GM23338 (cell line): ENCODE data around the gene MICAL3. TPM values are rescaled to one million over a fixed set of nuclear protein-coding genes. Genes with fewer than 3 reads are reported as not detected.

Experiments
- ATAC-seq: fragments of 200-7000 bp; cut with Tn5 transposase; 3 replicates; pipeline ENCODE4 v1.9.1; 2020
- DNase-seq: peaks from one replicate; pipeline ENCODE4 v3.0.0-alpha.2; 2015; ENCODE audit warnings: low spot score
- H2AFZ ChIP-seq: fragments of 200-600 bp; sonication (generic); 2 replicates; pipeline ENCODE4 v1.8.0; 2016; ENCODE audit warnings: antibody characterized with exemption, mild to moderate bottlenecking, moderate library complexity
- H3F3A ChIP-seq: fragments of 200-600 bp; sonication (generic); replicated peaks from 2 replicates; pipeline ENCODE4 v1.8.0; 2017; ENCODE audit warnings: antibody characterized with exemption, mixed run types, low read depth
- H3K27ac ChIP-seq: fragments of 200-600 bp; sonication (generic); 2 replicates; pipeline ENCODE4 v1.6.1; 2016; ENCODE audit warnings: low read depth
- H3K27me3 ChIP-seq: fragments of 200-600 bp; sonication (generic); 2 replicates; pipeline ENCODE4 v1.8.0; 2016; ENCODE audit warnings: mild to moderate bottlenecking, mixed run types, moderate library complexity; ENCODE audit not compliant: insufficient read depth
- H3K36me3 ChIP-seq: fragments of 200-600 bp; sonication (generic); 2 replicates; pipeline ENCODE4 v1.8.0; 2016; ENCODE audit warnings: mild to moderate bottlenecking; ENCODE audit not compliant: insufficient read depth
- H3K4me1 ChIP-seq: fragments of 200-600 bp; sonication (generic); 2 replicates; pipeline ENCODE4 v1.8.0; 2016; ENCODE audit warnings: mild to moderate bottlenecking, moderate library complexity; ENCODE audit not compliant: insufficient read depth
- H3K4me2 ChIP-seq: fragments of 200-600 bp; sonication (generic); 2 replicates; pipeline ENCODE4 v1.7.1; 2017; ENCODE audit warnings: mixed run types
- H3K4me3 ChIP-seq: fragments of 200-600 bp; sonication (generic); 2 replicates; pipeline ENCODE4 v1.6.1; 2016; ENCODE audit warnings: mixed run types
- H3K79me2 ChIP-seq: fragments of 200-600 bp; sonication (generic); replicated peaks from 2 replicates; pipeline ENCODE4 v1.8.0; 2017; ENCODE audit warnings: mild to moderate bottlenecking; ENCODE audit not compliant: insufficient read depth
- H3K9me2 ChIP-seq: fragments of 200-600 bp; sonication (generic); 2 replicates; pipeline ENCODE4 v1.8.0; 2017; ENCODE audit not compliant: insufficient read depth
- H4K20me1 ChIP-seq: fragments of 200-600 bp; sonication (generic); replicated peaks from 2 replicates; pipeline ENCODE4 v1.8.0; 2017; ENCODE audit warnings: mild to moderate bottlenecking; ENCODE audit not compliant: insufficient read depth
- H3K27ac Mint-ChIP-seq: 2 replicates; pipeline ENCODE4 v1.8.0; 2020; ENCODE audit warnings: inconsistent platforms, mild to moderate bottlenecking, moderate library complexity, mixed read lengths
- H3K27me3 Mint-ChIP-seq: 3 replicates; pipeline ENCODE4 v1.8.0; 2022; ENCODE audit warnings: low read depth, mild to moderate bottlenecking, moderate library complexity, mixed read lengths, inconsistent platforms; ENCODE audit not compliant: insufficient read depth, poor library complexity
- H3K36me3 Mint-ChIP-seq: 3 replicates; pipeline ENCODE4 v1.8.0; 2021; ENCODE audit warnings: low read depth, mild to moderate bottlenecking, inconsistent platforms, moderate library complexity, mixed read lengths
- H3K4me1 Mint-ChIP-seq: 3 replicates; pipeline ENCODE4 v1.8.0; 2020; ENCODE audit warnings: mild to moderate bottlenecking, inconsistent platforms, mixed read lengths
- H3K4me3 Mint-ChIP-seq: 3 replicates; pipeline ENCODE4 v1.8.0; 2021; ENCODE audit warnings: moderate library complexity, mild to moderate bottlenecking, inconsistent platforms, mixed read lengths
- H3K9me3 Mint-ChIP-seq: 3 replicates; pipeline ENCODE4 v1.8.0; 2020; ENCODE audit warnings: moderate library complexity, mild to moderate bottlenecking, inconsistent platforms, mixed read lengths
- CREB1 ChIP-seq: fragments of 250-450 bp; sonication (Bioruptor Pico); IDR thresholded peaks from 2 replicates; pipeline ENCODE4 v1.5.0; 2020; ENCODE audit warnings: low read depth, mild to moderate bottlenecking, moderate library complexity
- CTCF ChIP-seq, 2 experiments: fragments of 200-600 bp in 1 of 2; sonication (generic) in 1 of 2; conservative IDR thresholded peaks; 2 replicates each; pipeline versions ENCODE4 v1.5.1 to v1.6.1; 2016 to 2017; ENCODE audit warnings: antibody characterized with exemption in 2 of 2, low read depth in 2 of 2, mild to moderate bottlenecking in 2 of 2, moderate library complexity in 1 of 2
- ETS1 ChIP-seq: IDR thresholded peaks from 2 replicates; pipeline ENCODE4 v1.6.1; 2016; ENCODE audit warnings: antibody characterized with exemption
- EZH2 ChIP-seq: fragments of 200-600 bp; sonication (generic); IDR thresholded peaks from one replicate; pipeline ENCODE4 v1.8.0; 2017; ENCODE audit warnings: antibody characterized with exemption, mild to moderate bottlenecking, low read depth; ENCODE audit not compliant: unreplicated experiment
- EZH2phosphoT487 ChIP-seq: fragments of 200-600 bp; sonication (generic); IDR thresholded peaks from one replicate; pipeline ENCODE4 v1.8.1; 2018; ENCODE audit warnings: antibody characterized with exemption; ENCODE audit not compliant: unreplicated experiment
- JUNB ChIP-seq: IDR thresholded peaks from one replicate; pipeline ENCODE4 v1.6.1; 2016; ENCODE audit warnings: antibody characterized with exemption; ENCODE audit not compliant: unreplicated experiment
- NANOG ChIP-seq: IDR thresholded peaks from 2 replicates; pipeline ENCODE4 v1.6.1; 2016; ENCODE audit warnings: antibody characterized with exemption, borderline replicate concordance
- POLR2AphosphoS5 ChIP-seq: IDR thresholded peaks from 2 replicates; pipeline ENCODE4 v1.6.1; 2016; ENCODE audit warnings: antibody characterized with exemption, low read depth
- STAT1 ChIP-seq: IDR thresholded peaks from one replicate; pipeline ENCODE4 v1.6.1; 2016; ENCODE audit warnings: antibody characterized with exemption; ENCODE audit not compliant: unreplicated experiment
- ZNF114 ChIP-seq: fragments of 250-450 bp; sonication (Bioruptor Pico); IDR thresholded peaks from 2 replicates; pipeline ENCODE4 v1.5.0; 2020; ENCODE audit warnings: mild to moderate bottlenecking, moderate library complexity
- ZNF331 ChIP-seq: fragments of 250-450 bp; sonication (Bioruptor Pico); IDR thresholded peaks from 2 replicates; pipeline ENCODE4 v1.5.0; 2020; ENCODE audit warnings: low read depth, mild to moderate bottlenecking, moderate library complexity
- polyA plus RNA-seq: library from polyadenylated mRNA; unstranded; fragments of >200 nt; fragmentation: Nextera tagmentation; extraction: Ambion mirVana; gene quantifications from 2 replicates; pipeline ENCODE4 v1.2.1, GENCODE V29; 2016
- total RNA-seq: library from RNA; depleted of rRNA; stranded (reverse); fragments of >200 nt; shearing (Covaris generic); gene quantifications from 2 replicates; pipeline ENCODE4 v1.2.3, GENCODE V29; 2014
- TF ChIP-seq, protein P1 (sequence below): fragments of 250-450 bp; sonication (Bioruptor Pico); IDR thresholded peaks from 2 replicates; pipeline ENCODE4 v1.5.0; 2020; ENCODE audit warnings: mild to moderate bottlenecking, moderate library complexity
- TF ChIP-seq, protein P2 (sequence below): IDR thresholded peaks from one replicate; pipeline ENCODE4 v1.6.1; 2018; ENCODE audit warnings: antibody characterized with exemption; ENCODE audit not compliant: unreplicated experiment

Gene MICAL3
- total and polyA plus RNA-seq, 2 experiments from 2014 or later: 10.1 to 33.9 TPM

- Histone ChIP-seq H3K27ac (no peak overlapping the region), H2AFZ (no peak overlapping the region), H3K9me2 (no peaks in the 10 kb centered on the region), H3K4me3 (no peak overlapping the region), H3K79me2 (peaks cover 92% of the 10 kb centered on the region), H3K27me3 (no peaks in the 10 kb centered on the region), H4K20me1 (peaks cover 5% of the 10 kb centered on the region; the same call in 1 of the 2 replicates), H3F3A (no peaks in the 10 kb centered on the region), H3K36me3 (no peaks in the 10 kb centered on the region), H3K4me1 (no peaks in the 10 kb centered on the region), H3K4me2 (no peak overlapping the region)
- peaks cover 23% of the 10 kb centered on the region for H3K4me1 Mint-ChIP-seq
- H3K27me3 Mint-ChIP-seq: peaks cover 2% of the 10 kb centered on the region
- no peak overlapping the region for H3K4me3 Mint-ChIP-seq
- no peak overlapping the region for H3K27ac Mint-ChIP-seq
- TF ChIP-seq STAT1 (no peak), ETS1 (no peak), NANOG (no peak), POLR2AphosphoS5 (no peak), CTCF (conservative IDR thresholded peaks at IDR 0.05; ENCODE audit: low read depth in 2 of 2) (no peak), EZH2phosphoT487 (no peak), ZNF331 (CRISPR knock-in tag) (no peak), ZNF114 (CRISPR knock-in tag) (no peak), CREB1 (CRISPR knock-in tag) (no peak), JUNB (no peak), EZH2 (no peak)
- TF ChIP-seq, protein P1, sequence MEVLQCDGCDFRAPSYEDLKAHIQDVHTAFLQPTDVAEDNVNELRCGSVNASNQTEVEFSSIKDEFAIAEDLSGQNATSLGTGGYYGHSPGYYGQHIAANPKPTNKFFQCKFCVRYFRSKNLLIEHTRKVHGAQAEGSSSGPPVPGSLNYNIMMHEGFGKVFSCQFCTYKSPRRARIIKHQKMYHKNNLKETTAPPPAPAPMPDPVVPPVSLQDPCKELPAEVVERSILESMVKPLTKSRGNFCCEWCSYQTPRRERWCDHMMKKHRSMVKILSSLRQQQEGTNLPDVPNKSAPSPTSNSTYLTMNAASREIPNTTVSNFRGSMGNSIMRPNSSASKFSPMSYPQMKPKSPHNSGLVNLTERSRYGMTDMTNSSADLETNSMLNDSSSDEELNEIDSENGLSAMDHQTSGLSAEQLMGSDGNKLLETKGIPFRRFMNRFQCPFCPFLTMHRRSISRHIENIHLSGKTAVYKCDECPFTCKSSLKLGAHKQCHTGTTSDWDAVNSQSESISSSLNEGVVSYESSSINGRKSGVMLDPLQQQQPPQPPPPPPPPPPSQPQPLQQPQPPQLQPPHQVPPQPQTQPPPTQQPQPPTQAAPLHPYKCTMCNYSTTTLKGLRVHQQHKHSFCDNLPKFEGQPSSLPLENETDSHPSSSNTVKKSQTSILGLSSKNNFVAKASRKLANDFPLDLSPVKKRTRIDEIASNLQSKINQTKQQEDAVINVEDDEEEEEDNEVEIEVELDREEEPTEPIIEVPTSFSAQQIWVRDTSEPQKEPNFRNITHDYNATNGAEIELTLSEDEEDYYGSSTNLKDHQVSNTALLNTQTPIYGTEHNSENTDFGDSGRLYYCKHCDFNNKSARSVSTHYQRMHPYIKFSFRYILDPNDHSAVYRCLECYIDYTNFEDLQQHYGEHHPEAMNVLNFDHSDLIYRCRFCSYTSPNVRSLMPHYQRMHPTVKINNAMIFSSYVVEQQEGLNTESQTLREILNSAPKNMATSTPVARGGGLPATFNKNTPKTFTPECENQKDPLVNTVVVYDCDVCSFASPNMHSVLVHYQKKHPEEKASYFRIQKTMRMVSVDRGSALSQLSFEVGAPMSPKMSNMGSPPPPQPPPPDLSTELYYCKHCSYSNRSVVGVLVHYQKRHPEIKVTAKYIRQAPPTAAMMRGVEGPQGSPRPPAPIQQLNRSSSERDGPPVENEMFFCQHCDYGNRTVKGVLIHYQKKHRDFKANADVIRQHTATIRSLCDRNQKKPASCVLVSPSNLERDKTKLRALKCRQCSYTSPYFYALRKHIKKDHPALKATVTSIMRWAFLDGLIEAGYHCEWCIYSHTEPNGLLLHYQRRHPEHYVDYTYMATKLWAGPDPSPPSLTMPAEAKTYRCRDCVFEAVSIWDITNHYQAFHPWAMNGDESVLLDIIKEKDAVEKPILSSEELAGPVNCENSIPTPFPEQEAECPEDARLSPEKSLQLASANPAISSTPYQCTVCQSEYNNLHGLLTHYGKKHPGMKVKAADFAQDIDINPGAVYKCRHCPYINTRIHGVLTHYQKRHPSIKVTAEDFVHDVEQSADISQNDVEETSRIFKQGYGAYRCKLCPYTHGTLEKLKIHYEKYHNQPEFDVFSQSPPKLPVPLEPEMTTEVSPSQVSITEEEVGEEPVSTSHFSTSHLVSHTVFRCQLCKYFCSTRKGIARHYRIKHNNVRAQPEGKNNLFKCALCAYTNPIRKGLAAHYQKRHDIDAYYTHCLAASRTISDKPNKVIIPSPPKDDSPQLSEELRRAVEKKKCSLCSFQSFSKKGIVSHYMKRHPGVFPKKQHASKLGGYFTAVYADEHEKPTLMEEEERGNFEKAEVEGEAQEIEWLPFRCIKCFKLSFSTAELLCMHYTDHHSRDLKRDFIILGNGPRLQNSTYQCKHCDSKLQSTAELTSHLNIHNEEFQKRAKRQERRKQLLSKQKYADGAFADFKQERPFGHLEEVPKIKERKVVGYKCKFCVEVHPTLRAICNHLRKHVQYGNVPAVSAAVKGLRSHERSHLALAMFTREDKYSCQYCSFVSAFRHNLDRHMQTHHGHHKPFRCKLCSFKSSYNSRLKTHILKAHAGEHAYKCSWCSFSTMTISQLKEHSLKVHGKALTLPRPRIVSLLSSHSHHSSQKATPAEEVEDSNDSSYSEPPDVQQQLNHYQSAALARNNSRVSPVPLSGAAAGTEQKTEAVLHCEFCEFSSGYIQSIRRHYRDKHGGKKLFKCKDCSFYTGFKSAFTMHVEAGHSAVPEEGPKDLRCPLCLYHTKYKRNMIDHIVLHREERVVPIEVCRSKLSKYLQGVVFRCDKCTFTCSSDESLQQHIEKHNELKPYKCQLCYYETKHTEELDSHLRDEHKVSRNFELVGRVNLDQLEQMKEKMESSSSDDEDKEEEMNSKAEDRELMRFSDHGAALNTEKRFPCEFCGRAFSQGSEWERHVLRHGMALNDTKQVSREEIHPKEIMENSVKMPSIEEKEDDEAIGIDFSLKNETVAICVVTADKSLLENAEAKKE: no peak
- TF ChIP-seq, protein P2, sequence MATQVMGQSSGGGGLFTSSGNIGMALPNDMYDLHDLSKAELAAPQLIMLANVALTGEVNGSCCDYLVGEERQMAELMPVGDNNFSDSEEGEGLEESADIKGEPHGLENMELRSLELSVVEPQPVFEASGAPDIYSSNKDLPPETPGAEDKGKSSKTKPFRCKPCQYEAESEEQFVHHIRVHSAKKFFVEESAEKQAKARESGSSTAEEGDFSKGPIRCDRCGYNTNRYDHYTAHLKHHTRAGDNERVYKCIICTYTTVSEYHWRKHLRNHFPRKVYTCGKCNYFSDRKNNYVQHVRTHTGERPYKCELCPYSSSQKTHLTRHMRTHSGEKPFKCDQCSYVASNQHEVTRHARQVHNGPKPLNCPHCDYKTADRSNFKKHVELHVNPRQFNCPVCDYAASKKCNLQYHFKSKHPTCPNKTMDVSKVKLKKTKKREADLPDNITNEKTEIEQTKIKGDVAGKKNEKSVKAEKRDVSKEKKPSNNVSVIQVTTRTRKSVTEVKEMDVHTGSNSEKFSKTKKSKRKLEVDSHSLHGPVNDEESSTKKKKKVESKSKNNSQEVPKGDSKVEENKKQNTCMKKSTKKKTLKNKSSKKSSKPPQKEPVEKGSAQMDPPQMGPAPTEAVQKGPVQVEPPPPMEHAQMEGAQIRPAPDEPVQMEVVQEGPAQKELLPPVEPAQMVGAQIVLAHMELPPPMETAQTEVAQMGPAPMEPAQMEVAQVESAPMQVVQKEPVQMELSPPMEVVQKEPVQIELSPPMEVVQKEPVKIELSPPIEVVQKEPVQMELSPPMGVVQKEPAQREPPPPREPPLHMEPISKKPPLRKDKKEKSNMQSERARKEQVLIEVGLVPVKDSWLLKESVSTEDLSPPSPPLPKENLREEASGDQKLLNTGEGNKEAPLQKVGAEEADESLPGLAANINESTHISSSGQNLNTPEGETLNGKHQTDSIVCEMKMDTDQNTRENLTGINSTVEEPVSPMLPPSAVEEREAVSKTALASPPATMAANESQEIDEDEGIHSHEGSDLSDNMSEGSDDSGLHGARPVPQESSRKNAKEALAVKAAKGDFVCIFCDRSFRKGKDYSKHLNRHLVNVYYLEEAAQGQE: no peak
- ATAC-seq (no peak), DNase-seq (no peak)
- H3K9me3 Mint-ChIP-seq: no peaks in the 10 kb centered on the region
- no peaks in the 10 kb centered on the region for H3K36me3 Mint-ChIP-seq
These were observed 71.2 kb downstream of the MICAL3 start for GRCh38 chr22:17953147-17953546.
